Lower lobe of right lung (tissue), 2 donors: ENCODE data around the gene BTRC. TPM values are rescaled to one million over a fixed set of nuclear protein-coding genes. Genes with fewer than 3 reads are reported as not detected.

Experiments used
- ATAC-seq, 2 donors: fragments of 200-7000 bp; cut with Tn5 transposase; one replicate each; pipeline ENCODE4 v1.9.1; 2020 to 2022; ENCODE audit warnings: mild to moderate bottlenecking in 2 of 2, moderate library complexity in 2 of 2
- DNase-seq: peaks from one replicate; pipeline ENCODE4 v3.0.0-alpha.2; 2020
- H3K27ac ChIP-seq: fragments of 200-600 bp; one replicate; pipeline ENCODE4 v1.8.0; 2022
- H3K27me3 ChIP-seq: fragments of 200-600 bp; one replicate; pipeline ENCODE4 v1.8.0; 2022; ENCODE audit warnings: low read depth
- H3K36me3 ChIP-seq: fragments of 200-600 bp; one replicate; pipeline ENCODE4 v1.8.0; 2022; ENCODE audit warnings: mild to moderate bottlenecking
- H3K4me1 ChIP-seq: fragments of 200-600 bp; one replicate; pipeline ENCODE4 v1.8.0; 2022
- H3K4me3 ChIP-seq: fragments of 200-600 bp; one replicate; pipeline ENCODE4 v1.8.0; 2022; ENCODE audit warnings: mild to moderate bottlenecking
- H3K9me3 ChIP-seq: fragments of 200-600 bp; one replicate; pipeline ENCODE4 v1.8.0; 2022
- intact Hi-C: fragments of 100-400 bp; cut with DNase I; formaldehyde crosslinking; loops from one replicate; pipeline ENCODE4 v1.11.0; 2022
- total RNA-seq: library from RNA; stranded (reverse); fragmentation: NEBNext Ultra II Directional; extraction: Animal tissue kit (Norgen Biotek cat#: 25700); gene quantifications from one replicate; pipeline ENCODE4 v1.2.1, GENCODE V29; 2021
- TF ChIP-seq, protein P1 (sequence below): fragments of 200-600 bp; IDR thresholded peaks from one replicate; pipeline ENCODE4 v1.8.0; 2022; ENCODE audit warnings: antibody characterized with exemption, mild to moderate bottlenecking
- donor health status: DM: no; HTN: yes; CAD: no; lungs with severe emphysema.

BTRC gene
- total RNA-seq, 1 donor from 2014 or later = 17.3 TPM

- intact Hi-C loops = no loop called here
- no peak overlapping the region for H3K4me3 ChIP-seq
- no peaks in the 10 kb centered on the region for H3K36me3 ChIP-seq
- no peak overlapping the region for H3K27ac ChIP-seq
- TF ChIP-seq, protein P1, sequence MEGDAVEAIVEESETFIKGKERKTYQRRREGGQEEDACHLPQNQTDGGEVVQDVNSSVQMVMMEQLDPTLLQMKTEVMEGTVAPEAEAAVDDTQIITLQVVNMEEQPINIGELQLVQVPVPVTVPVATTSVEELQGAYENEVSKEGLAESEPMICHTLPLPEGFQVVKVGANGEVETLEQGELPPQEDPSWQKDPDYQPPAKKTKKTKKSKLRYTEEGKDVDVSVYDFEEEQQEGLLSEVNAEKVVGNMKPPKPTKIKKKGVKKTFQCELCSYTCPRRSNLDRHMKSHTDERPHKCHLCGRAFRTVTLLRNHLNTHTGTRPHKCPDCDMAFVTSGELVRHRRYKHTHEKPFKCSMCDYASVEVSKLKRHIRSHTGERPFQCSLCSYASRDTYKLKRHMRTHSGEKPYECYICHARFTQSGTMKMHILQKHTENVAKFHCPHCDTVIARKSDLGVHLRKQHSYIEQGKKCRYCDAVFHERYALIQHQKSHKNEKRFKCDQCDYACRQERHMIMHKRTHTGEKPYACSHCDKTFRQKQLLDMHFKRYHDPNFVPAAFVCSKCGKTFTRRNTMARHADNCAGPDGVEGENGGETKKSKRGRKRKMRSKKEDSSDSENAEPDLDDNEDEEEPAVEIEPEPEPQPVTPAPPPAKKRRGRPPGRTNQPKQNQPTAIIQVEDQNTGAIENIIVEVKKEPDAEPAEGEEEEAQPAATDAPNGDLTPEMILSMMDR = no peak
- no peaks in the 10 kb centered on the region for H3K27me3 ChIP-seq
- no peaks in the 10 kb centered on the region for H3K4me1 ChIP-seq
- no peak for ATAC-seq
- H3K9me3 ChIP-seq = no peaks in the 10 kb centered on the region
- DNase-seq = no peak
Measured at GRCh38 chr10:101452593-101452992, 98.6 kb downstream of the BTRC start.

GRCh38 chr10:101453318-101453717 lies 99.4 kb downstream of the BTRC start:
- TF ChIP-seq, protein P1 = no peak
- no peaks in the 10 kb centered on the region for H3K36me3 ChIP-seq
- H3K9me3 ChIP-seq = no peaks in the 10 kb centered on the region
- intact Hi-C loops = no loop called here
- no peak overlapping the region for H3K27ac ChIP-seq
- no peaks in the 10 kb centered on the region for H3K4me1 ChIP-seq
- no peaks in the 10 kb centered on the region for H3K27me3 ChIP-seq
- no peak for DNase-seq
- H3K4me3 ChIP-seq = no peak overlapping the region
- ATAC-seq = no peak

GRCh38 chr10:101453791-101454718 lies 100.1 kb downstream of the BTRC start:
- intact Hi-C loops = no loop called here

GRCh38 chr10:101458869-101459268 lies 104.9 kb downstream of the BTRC start:
- H3K4me1 ChIP-seq = no peaks in the 10 kb centered on the region
- H3K4me3 ChIP-seq = no peak overlapping the region
- no peak for DNase-seq
- intact Hi-C loops = no loop called here
- H3K27me3 ChIP-seq = no peaks in the 10 kb centered on the region
- ATAC-seq = no peak
- no peak overlapping the region for H3K27ac ChIP-seq
- peaks cover 5% of the 10 kb centered on the region for H3K36me3 ChIP-seq
- TF ChIP-seq, protein P1 = no peak
- H3K9me3 ChIP-seq = no peaks in the 10 kb centered on the region

More at GRCh38 chr10:101453791-101454718, 100.1 kb downstream of the BTRC start:
- Histone ChIP-seq H3K36me3 (no peaks in the 10 kb centered on the region), H3K27ac (no peak overlapping the region), H3K4me3 (no peak overlapping the region), H3K4me1 (no peaks in the 10 kb centered on the region), H3K27me3 (no peaks in the 10 kb centered on the region), H3K9me3 (no peaks in the 10 kb centered on the region)
- TF ChIP-seq, protein P1 = no peak
- ATAC-seq = no peak
- DNase-seq = no peak

DNA sequence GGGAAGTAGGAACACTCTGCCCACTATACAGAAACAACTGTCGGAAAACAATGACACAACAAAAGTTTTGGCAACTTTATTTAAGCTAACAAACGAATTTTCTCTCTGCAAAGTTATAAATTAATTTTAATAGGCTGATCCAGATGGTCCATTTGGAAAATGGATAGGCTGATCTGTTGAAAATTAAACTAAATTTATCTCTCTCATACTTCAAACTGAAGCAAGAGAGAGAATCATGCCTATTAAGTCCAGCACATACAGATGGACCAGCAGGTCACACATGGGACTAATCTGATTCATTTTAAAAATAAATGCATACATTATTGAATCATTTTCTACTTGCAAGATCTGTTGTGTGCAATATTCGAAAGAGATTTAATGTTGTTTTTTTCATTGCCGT lies 110.1 kb downstream of the BTRC start:
- Histone ChIP-seq H3K9me3 (no peaks in the 10 kb centered on the region), H3K36me3 (peaks cover 5% of the 10 kb centered on the region), H3K27me3 (no peaks in the 10 kb centered on the region), H3K4me3 (no peak overlapping the region), H3K27ac (no peak overlapping the region), H3K4me1 (no peaks in the 10 kb centered on the region)
- intact Hi-C loops = no loop called here
- ATAC-seq (no peak), DNase-seq (no peak)
- TF ChIP-seq, protein P1 = no peak
